Measurements from ENCODE around the gene STAB2. TPM values are rescaled to one million over a fixed set of nuclear protein-coding genes. Genes with fewer than 3 reads are reported as not detected.

STAB2 gene
- polyA plus RNA-seq, 3 donors: not detected

- no peaks in the 10 kb centered on the region for H3K4me1 Mint-ChIP-seq
- H3K4me2 ChIP-seq (replicated peaks; ENCODE audit: extremely low read depth, low read length, poor library complexity, severe bottlenecking): no peak overlapping the region
- WGBS (ENCODE audit: insufficient coverage): no CpG with 5 or more reads among the region's 1 CpG
- no peak overlapping the region for H3K27ac ChIP-seq (ENCODE audit: low read depth in 1 of 2, low read length in 2 of 2)
- peaks cover 13 to 16% of the 10 kb centered on the region in 2 donors for H3K27me3 ChIP-seq (ENCODE audit: control insufficient read depth in 2 of 2, insufficient read depth in 2 of 2, low read length in 2 of 2)
- no peak overlapping the region for H3K27ac Mint-ChIP-seq
- DNase-seq: no peak
- H3K36me3 ChIP-seq (replicated peaks in 1 of 2; ENCODE audit: control insufficient read depth in 1 of 2, insufficient read depth in 2 of 2, low read length in 2 of 2): no peaks in the 10 kb centered on the region
- H3K36me3 Mint-ChIP-seq: no peaks in the 10 kb centered on the region
- H3K4me3 ChIP-seq (replicated peaks in 1 of 3; ENCODE audit: low read depth in 2 of 3, low read length in 3 of 3): no peak overlapping the region
- intact Hi-C loops (cut with micrococcal nuclease): no loop called here
- no peak overlapping the region for H3K9ac ChIP-seq (ENCODE audit: insufficient read depth, low read length, poor library complexity, severe bottlenecking)
- peaks cover 9 to 28% (median 23%) of the 10 kb centered on the region in 7 donors for H3K9me3 Mint-ChIP-seq
- H4K20me1 ChIP-seq (ENCODE audit: insufficient read depth, low read length): no peaks in the 10 kb centered on the region
- H3K79me2 ChIP-seq (ENCODE audit: insufficient read depth, low read length): no peaks in the 10 kb centered on the region
- TF ChIP-seq, protein P1, sequence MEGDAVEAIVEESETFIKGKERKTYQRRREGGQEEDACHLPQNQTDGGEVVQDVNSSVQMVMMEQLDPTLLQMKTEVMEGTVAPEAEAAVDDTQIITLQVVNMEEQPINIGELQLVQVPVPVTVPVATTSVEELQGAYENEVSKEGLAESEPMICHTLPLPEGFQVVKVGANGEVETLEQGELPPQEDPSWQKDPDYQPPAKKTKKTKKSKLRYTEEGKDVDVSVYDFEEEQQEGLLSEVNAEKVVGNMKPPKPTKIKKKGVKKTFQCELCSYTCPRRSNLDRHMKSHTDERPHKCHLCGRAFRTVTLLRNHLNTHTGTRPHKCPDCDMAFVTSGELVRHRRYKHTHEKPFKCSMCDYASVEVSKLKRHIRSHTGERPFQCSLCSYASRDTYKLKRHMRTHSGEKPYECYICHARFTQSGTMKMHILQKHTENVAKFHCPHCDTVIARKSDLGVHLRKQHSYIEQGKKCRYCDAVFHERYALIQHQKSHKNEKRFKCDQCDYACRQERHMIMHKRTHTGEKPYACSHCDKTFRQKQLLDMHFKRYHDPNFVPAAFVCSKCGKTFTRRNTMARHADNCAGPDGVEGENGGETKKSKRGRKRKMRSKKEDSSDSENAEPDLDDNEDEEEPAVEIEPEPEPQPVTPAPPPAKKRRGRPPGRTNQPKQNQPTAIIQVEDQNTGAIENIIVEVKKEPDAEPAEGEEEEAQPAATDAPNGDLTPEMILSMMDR (IDR thresholded peaks at IDR 0.05): no peak
- H2AFZ ChIP-seq (ENCODE audit: insufficient read depth, low read depth, low read length, poor library complexity, severe bottlenecking): no peak overlapping the region
- peaks cover 13% of the 10 kb centered on the region in 2 donors for H3K9me3 ChIP-seq (replicated peaks in 1 of 2; ENCODE audit: control insufficient read depth in 1 of 2, insufficient read depth in 1 of 2, low read length in 2 of 2)
- H3K4me1 ChIP-seq (ENCODE audit: control insufficient read depth in 1 of 2, insufficient read depth in 2 of 2, low read length in 2 of 2): no peaks in the 10 kb centered on the region
- H3K27me3 Mint-ChIP-seq (ENCODE audit: low read depth in 3 of 3): peaks cover 14 to 28% (median 15%) of the 10 kb centered on the region in 3 donors
- no peak overlapping the region for H3K4me3 Mint-ChIP-seq
These were observed 20.7 kb upstream of the STAB2 start for GRCh38 chr12:103566398-103566797.

GRCh38 chr12:103569278-103569677 is 17.8 kb upstream of the STAB2 start:
- Mint-ChIP-seq H3K4me3 (no peak overlapping the region), H3K9me3 (peaks cover 9 to 23% (median 16%) of the 10 kb centered on the region in 7 donors), H3K36me3 (no peaks in the 10 kb centered on the region), H3K27me3 (ENCODE audit: low read depth in 3 of 3) (peaks cover 23 to 45% (median 24%) of the 10 kb centered on the region in 3 donors), H3K4me1 (no peaks in the 10 kb centered on the region), H3K27ac (no peak overlapping the region)
- no peaks in the 10 kb centered on the region for H3K4me1 ChIP-seq (ENCODE audit: control insufficient read depth in 1 of 2, insufficient read depth in 2 of 2, low read length in 2 of 2)
- H3K4me3 ChIP-seq (replicated peaks in 1 of 3; ENCODE audit: low read depth in 2 of 3, low read length in 3 of 3): no peak overlapping the region
- peaks cover 32 to 33% of the 10 kb centered on the region in 2 donors for H3K27me3 ChIP-seq (ENCODE audit: control insufficient read depth in 2 of 2, insufficient read depth in 2 of 2, low read length in 2 of 2)
- TF ChIP-seq, protein P1 (IDR thresholded peaks at IDR 0.05): no peak
- H3K9ac ChIP-seq (ENCODE audit: insufficient read depth, low read length, poor library complexity, severe bottlenecking): no peak overlapping the region
- no peaks in the 10 kb centered on the region for H3K36me3 ChIP-seq (replicated peaks in 1 of 2; ENCODE audit: control insufficient read depth in 1 of 2, insufficient read depth in 2 of 2, low read length in 2 of 2)
- H3K9me3 ChIP-seq (replicated peaks in 1 of 2; ENCODE audit: control insufficient read depth in 1 of 2, insufficient read depth in 1 of 2, low read length in 2 of 2): peaks cover 5 to 13% of the 10 kb centered on the region in 2 donors
- WGBS (ENCODE audit: insufficient coverage): 100% methylated on average over 1 of the region's 1 CpG
- H3K4me2 ChIP-seq (replicated peaks; ENCODE audit: extremely low read depth, low read length, poor library complexity, severe bottlenecking): no peak overlapping the region
- DNase-seq: no peak
- H3K79me2 ChIP-seq (ENCODE audit: insufficient read depth, low read length): no peaks in the 10 kb centered on the region
- H2AFZ ChIP-seq (ENCODE audit: insufficient read depth, low read depth, low read length, poor library complexity, severe bottlenecking): no peak overlapping the region
- intact Hi-C loops (cut with micrococcal nuclease): no loop called here
- no peak overlapping the region for H3K27ac ChIP-seq (ENCODE audit: low read depth in 1 of 2, low read length in 2 of 2)
- H4K20me1 ChIP-seq (ENCODE audit: insufficient read depth, low read length): no peaks in the 10 kb centered on the region

Data from CD14-positive monocyte (primary cell).